ENCODE data around the gene ZNF536.

Gene ZNF536

DNA sequence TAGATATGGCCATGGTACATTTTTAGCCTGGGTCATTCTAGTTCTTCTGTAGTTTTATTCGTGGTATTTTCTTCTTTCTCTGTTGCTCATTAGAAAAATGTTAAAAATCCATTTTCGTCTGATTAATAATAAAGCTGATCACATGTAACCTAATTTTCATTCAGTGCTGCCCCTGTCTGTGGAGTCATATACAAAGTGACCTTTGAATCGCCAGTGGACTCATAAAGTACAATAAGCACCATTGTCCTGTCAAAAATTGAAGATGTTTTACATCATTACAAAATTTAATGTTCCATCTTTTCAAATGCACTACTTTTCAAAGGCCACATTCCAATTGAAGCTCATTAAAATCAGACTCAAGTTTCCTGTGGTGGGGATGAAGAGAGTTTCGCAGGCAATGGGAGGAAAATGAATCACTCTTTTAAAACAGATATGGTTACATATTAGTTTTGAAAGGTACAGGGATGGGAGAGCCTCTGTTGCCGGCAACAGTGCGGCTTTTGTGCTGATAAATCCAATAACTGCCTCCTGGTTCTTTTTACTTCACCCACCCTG is 205.4 kb downstream of the ZNF536 start:
- TF ChIP-seq, protein P1, sequence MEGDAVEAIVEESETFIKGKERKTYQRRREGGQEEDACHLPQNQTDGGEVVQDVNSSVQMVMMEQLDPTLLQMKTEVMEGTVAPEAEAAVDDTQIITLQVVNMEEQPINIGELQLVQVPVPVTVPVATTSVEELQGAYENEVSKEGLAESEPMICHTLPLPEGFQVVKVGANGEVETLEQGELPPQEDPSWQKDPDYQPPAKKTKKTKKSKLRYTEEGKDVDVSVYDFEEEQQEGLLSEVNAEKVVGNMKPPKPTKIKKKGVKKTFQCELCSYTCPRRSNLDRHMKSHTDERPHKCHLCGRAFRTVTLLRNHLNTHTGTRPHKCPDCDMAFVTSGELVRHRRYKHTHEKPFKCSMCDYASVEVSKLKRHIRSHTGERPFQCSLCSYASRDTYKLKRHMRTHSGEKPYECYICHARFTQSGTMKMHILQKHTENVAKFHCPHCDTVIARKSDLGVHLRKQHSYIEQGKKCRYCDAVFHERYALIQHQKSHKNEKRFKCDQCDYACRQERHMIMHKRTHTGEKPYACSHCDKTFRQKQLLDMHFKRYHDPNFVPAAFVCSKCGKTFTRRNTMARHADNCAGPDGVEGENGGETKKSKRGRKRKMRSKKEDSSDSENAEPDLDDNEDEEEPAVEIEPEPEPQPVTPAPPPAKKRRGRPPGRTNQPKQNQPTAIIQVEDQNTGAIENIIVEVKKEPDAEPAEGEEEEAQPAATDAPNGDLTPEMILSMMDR (IDR thresholded peaks at IDR 0.05; ENCODE audit: borderline replicate concordance, insufficient read depth, low read depth, low read length): no peak
- H3K4me3 ChIP-seq (ENCODE audit: low read depth, low read length): no peak overlapping the region

DNA sequence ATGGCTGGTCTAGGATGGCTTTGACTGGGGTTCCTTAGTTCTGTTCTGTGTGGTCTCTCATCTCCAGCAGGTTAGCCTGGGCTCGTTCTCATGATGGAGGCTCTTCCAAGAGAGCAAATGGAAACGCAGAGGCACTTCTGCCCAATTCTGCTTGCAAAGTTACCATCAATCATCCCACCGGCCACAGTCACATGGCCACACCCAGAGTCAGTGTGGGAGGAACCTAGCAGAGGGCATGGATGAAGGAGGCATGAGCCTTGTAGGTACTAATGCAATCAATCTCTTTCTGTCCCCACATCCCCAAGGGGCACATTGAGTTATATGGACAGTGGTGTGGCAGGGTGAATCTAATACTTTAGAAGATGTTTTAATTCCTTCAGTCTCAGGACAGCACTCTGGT is 207.2 kb downstream of the ZNF536 start:
- TF ChIP-seq, protein P1 (IDR thresholded peaks at IDR 0.05; ENCODE audit: borderline replicate concordance, insufficient read depth, low read depth, low read length): no peak

GRCh38 chr19:30580673-30581072 is 208.5 kb downstream of the ZNF536 start:
- no peak overlapping the region for H3K4me3 ChIP-seq (ENCODE audit: low read depth, low read length)
- TF ChIP-seq, protein P1 (IDR thresholded peaks at IDR 0.05; ENCODE audit: borderline replicate concordance, insufficient read depth, low read depth, low read length): no peak

More for the DNA sequence above, 207.2 kb downstream of the ZNF536 start:
- H3K4me3 ChIP-seq (ENCODE audit: low read depth, low read length): no peak overlapping the region

GRCh38 chr19:30584090-30584489 is 211.9 kb downstream of the ZNF536 start:
- no peak overlapping the region for H3K4me3 ChIP-seq (ENCODE audit: low read depth, low read length)
- TF ChIP-seq, protein P1 (IDR thresholded peaks at IDR 0.05; ENCODE audit: borderline replicate concordance, insufficient read depth, low read depth, low read length): no peak

- TF ChIP-seq, protein P1 (IDR thresholded peaks at IDR 0.05; ENCODE audit: borderline replicate concordance, insufficient read depth, low read depth, low read length): no peak
- H3K4me3 ChIP-seq (ENCODE audit: low read depth, low read length): no peak overlapping the region
Measured at GRCh38 chr19:30587869-30588268, 215.7 kb downstream of the ZNF536 start.

- no peak overlapping the region for H3K4me3 ChIP-seq (ENCODE audit: low read depth, low read length)
- TF ChIP-seq, protein P1 (IDR thresholded peaks at IDR 0.05; ENCODE audit: borderline replicate concordance, insufficient read depth, low read depth, low read length): no peak
Measured at GRCh38 chr19:30590596-30591229, 218.5 kb downstream of the ZNF536 start.

- no peak overlapping the region for H3K4me3 ChIP-seq (ENCODE audit: low read depth, low read length)
- TF ChIP-seq, protein P1 (IDR thresholded peaks at IDR 0.05; ENCODE audit: borderline replicate concordance, insufficient read depth, low read depth, low read length): no peak
Measured at GRCh38 chr19:30593356-30593755, 221.2 kb downstream of the ZNF536 start.
